OCI-LY7 (cell line): Measurements from ENCODE around the gene PIGO. TPM values are rescaled to one million over a fixed set of nuclear protein-coding genes. Genes with fewer than 3 reads are reported as not detected.

Experiments used
- BruUV-seq: library from RNA; stranded (reverse); fragments of 400-500 nt; replicated peaks from 2 replicates; lab custom pipeline; 2021; lab: Mats Ljungman, UMichigan
- CTCF ChIA-PET: fragments of 300-600 bp; sonication (Branson Sonifier 250); formaldehyde crosslinking; loops from one replicate; lab custom pipeline; 2022; ENCODE audit warnings: antibody characterized with exemption; ENCODE audit not compliant: unreplicated experiment; lab: Charles Lee
- POLR2A ChIA-PET: fragments of 300-600 bp; sonication (Branson Sonifier 250); formaldehyde crosslinking; loops from one replicate; lab custom pipeline; 2022; ENCODE audit warnings: antibody characterized with exemption; lab: Charles Lee
- DNase-seq: peaks from one replicate; pipeline ENCODE4 v3.0.0-alpha.2; 2015; ENCODE audit warnings: low spot score
- H2AFZ ChIP-seq: fragments of 200-600 bp; sonication (generic), shearing (Covaris generic); 2 replicates; pipeline ENCODE4 v1.6.1; 2014; ENCODE audit warnings: mild to moderate bottlenecking, antibody characterized with exemption, low read length, moderate library complexity
- H3K27ac ChIP-seq: fragments of 200-600 bp; sonication (generic); 2 replicates; pipeline ENCODE4 v1.5.1; 2014; ENCODE audit warnings: mixed run types, low read depth, mild to moderate bottlenecking, moderate library complexity, low read length, inconsistent platforms; ENCODE audit not compliant: poor library complexity, severe bottlenecking
- H3K36me3 ChIP-seq: fragments of 200-600 bp; sonication (generic); 2 replicates; pipeline ENCODE4 v1.6.1; 2014; ENCODE audit warnings: mild to moderate bottlenecking, antibody characterized with exemption, low read length, moderate library complexity, mixed read lengths; ENCODE audit not compliant: insufficient read depth
- H3K4me1 ChIP-seq: fragments of 200-600 bp; sonication (generic); 2 replicates; pipeline ENCODE4 v1.5.1; 2014; ENCODE audit warnings: mild to moderate bottlenecking, low read length; ENCODE audit not compliant: insufficient read depth, poor library complexity, severe bottlenecking
- H3K4me2 ChIP-seq: fragments of 200-600 bp; sonication (generic); 2 replicates; pipeline ENCODE4 v1.6.1; 2014; ENCODE audit warnings: mild to moderate bottlenecking, low read length
- H3K4me3 ChIP-seq: fragments of 200-600 bp; sonication (generic); 2 replicates; pipeline ENCODE4 v1.5.1; 2014; ENCODE audit warnings: mild to moderate bottlenecking, low read depth, low read length; ENCODE audit not compliant: poor library complexity, severe bottlenecking
- H3K79me2 ChIP-seq: fragments of 200-600 bp; sonication (generic); 2 replicates; pipeline ENCODE4 v1.6.1; 2016; ENCODE audit warnings: low read depth, mild to moderate bottlenecking, low read length, moderate library complexity, mixed read lengths; ENCODE audit not compliant: insufficient read depth
- H3K9me2 ChIP-seq: fragments of 200-600 bp; sonication (generic); 2 replicates; pipeline ENCODE4 v1.6.1; 2016; ENCODE audit warnings: mild to moderate bottlenecking, low read length, mixed read lengths; ENCODE audit not compliant: insufficient read depth
- H3K9me3 ChIP-seq: fragments of 200-600 bp; sonication (generic); 2 replicates; pipeline ENCODE4 v1.6.1; 2014; ENCODE audit warnings: mild to moderate bottlenecking, mixed run types, low read length, mixed read lengths
- H4K20me1 ChIP-seq: fragments of 200-600 bp; sonication (generic); 2 replicates; pipeline ENCODE4 v1.6.1; 2014; ENCODE audit warnings: mild to moderate bottlenecking, antibody characterized with exemption, low read length, moderate library complexity, mixed read lengths; ENCODE audit not compliant: insufficient read depth
- CTCF ChIP-seq: fragments of 200-600 bp; sonication (generic); conservative IDR thresholded peaks from 2 replicates; pipeline ENCODE4 v1.5.1; 2014; ENCODE audit warnings: mild to moderate bottlenecking, antibody characterized with exemption, low read length, moderate library complexity, mixed read lengths
- EZH2phosphoT487 ChIP-seq: fragments of 200-600 bp; sonication (generic); IDR thresholded peaks from 2 replicates; pipeline ENCODE4 v1.6.1; 2018; ENCODE audit warnings: low read depth, borderline replicate concordance, mild to moderate bottlenecking, mixed run types, antibody characterized with exemption, low read length, moderate library complexity, mixed read lengths
- intact Hi-C: fragments of 100-400 bp; cut with micrococcal nuclease; formaldehyde crosslinking; loops from one replicate; pipeline ENCODE4 v1.10.0; 2022; ENCODE audit not compliant: unreplicated experiment
- total RNA-seq, 2 experiments: library from RNA; depleted of rRNA in 1 of 2; stranded (reverse); fragments of >200 nt in 1 of 2; shearing (Covaris generic) in 1 of 2; gene quantifications; 2 replicates each; pipeline ENCODE4 v1.2.3, GENCODE V29; 2014 to 2022

The PIGO gene
- total RNA-seq, 2 experiments from 2014 or later = 16.0 to 27.5 TPM

- Histone ChIP-seq H3K9me2 (no peaks in the 10 kb centered on the region), H3K27ac (peak overlapping the region; percentile 19), H3K9me3 (no peaks in the 10 kb centered on the region), H3K36me3 (peaks cover 87% of the 10 kb centered on the region), H4K20me1 (peaks cover 31% of the 10 kb centered on the region), H3K4me1 (peaks cover 34% of the 10 kb centered on the region), H3K79me2 (peaks cover 43% of the 10 kb centered on the region), H3K4me3 (peak overlapping the region; percentile 92), H3K4me2 (peak overlapping the region; percentile 55), H2AFZ (no peak overlapping the region)
- ChIA-PET CTCF (no interaction called here), POLR2A (no interaction called here)
- TSS peak; percentile 71 for BruUV-seq
- no peak for DNase-seq
- TF ChIP-seq EZH2phosphoT487 (no peak), CTCF (no peak)
- intact Hi-C loops = loop anchor here (10.0 kb wide), 2 partner anchors 532 to 662 kb away; partner anchors contain the start of genes CREB3, TESK1 and TLN1
Measured at GRCh38 chr9:35073279-35073612, 23.1 kb downstream of the PIGO start.

GRCh38 chr9:35072461-35073278 lies 23.7 kb downstream of the PIGO start, which contains the start of gene VCP:
VCP (minus strand) TSS chr9:35072625; CDS start chr9:35072353, 272 bp downstream.
- peak within 1 kb of the TSS; percentile 92 for H3K27ac ChIP-seq
- H3K36me3 ChIP-seq = peaks cover 87% of the 10 kb centered on the region
- H3K4me2 ChIP-seq = peak within 1 kb of the TSS; percentile 96
- no peak within 1 kb of the TSS; the same call in 1 of the 2 replicates for H2AFZ ChIP-seq
- peak within 1 kb of the TSS; percentile 92 for H3K4me3 ChIP-seq
- H3K4me1 ChIP-seq = peaks cover 29% of the 10 kb centered on the region
- peaks cover 26% of the 10 kb centered on the region for H4K20me1 ChIP-seq
- peaks cover 43% of the 10 kb centered on the region for H3K79me2 ChIP-seq
- H3K9me2 ChIP-seq = no peaks in the 10 kb centered on the region
- intact Hi-C loops = loop anchor here (1.0 to 10.0 kb wide), 3 partner anchors 83 to 662 kb away; partner anchors contain the start of genes CREB3, DNAJB5, TESK1 and TLN1
- no TSS peak for BruUV-seq
- peak; percentile 97 for DNase-seq
- POLR2A ChIA-PET = interaction anchor here (0.6 to 1.0 kb wide), 2 partner anchors 25 to 27 kb away, joined by 3 to 8 read pairs; no protein-coding TSS in a partner anchor
- H3K9me3 ChIP-seq = no peaks in the 10 kb centered on the region
- CTCF ChIA-PET = interaction anchor here (0.6 to 1.0 kb wide), 2 partner anchors 8 to 144 kb away, joined by 3 to 4 read pairs; no protein-coding TSS in a partner anchor
- no peak for TF ChIP-seq EZH2phosphoT487
- no peak for TF ChIP-seq CTCF
